Panc1 (cell line): ENCODE measurements around the gene MYO16.

Experiments used
- CTCF ChIP-seq: fragments of 450-650 bp; IDR thresholded peaks from 2 replicates; pipeline ENCODE4 v1.5.1; 2017; ENCODE audit warnings: mild to moderate bottlenecking
- REST ChIP-seq, 2 experiments: IDR thresholded peaks; 2 replicates each; pipeline ENCODE4 v1.6.1; 2011 to 2012; ENCODE audit warnings: low read depth in 2 of 2, control low read depth in 1 of 2, low read length in 1 of 2, mild to moderate bottlenecking in 1 of 2, moderate library complexity in 1 of 2; ENCODE audit not compliant: insufficient read depth in 1 of 2

- TF ChIP-seq CTCF (no peak), REST (IDR thresholded peaks at IDR 0.05; ENCODE audit: insufficient read depth in 1 of 2, low read depth in 2 of 2, low read length in 1 of 2) (no peak)
Measured at GRCh38 chr13:109152941-109153340, 523.5 kb downstream of the MYO16 start.
